ENCODE measurements around the gene AK8.

The AK8 gene

GRCh38 chr9:132708769-132709430 lies 169.2 kb downstream of the AK8 start:
- Histone ChIP-seq H3K4me2 (ENCODE audit: low read length) (no peak overlapping the region), H3K79me2 (ENCODE audit: insufficient read depth, low read length) (no peaks in the 10 kb centered on the region), H3K9me3 (ENCODE audit: low read length) (no peaks in the 10 kb centered on the region), H3F3A (ENCODE audit: insufficient read depth, low read length) (no peaks in the 10 kb centered on the region), H3K27ac (ENCODE audit: low read depth, low read length, poor library complexity, severe bottlenecking) (no peak overlapping the region), H3K4me1 (ENCODE audit: insufficient read depth, low read length, severe bottlenecking) (no peaks in the 10 kb centered on the region), H3K9ac (ENCODE audit: low read length) (no peak overlapping the region), H2AFZ (ENCODE audit: low read length) (no peak overlapping the region), H3K9me2 (ENCODE audit: low read depth, low read length) (no peaks in the 10 kb centered on the region), H4K20me1 (ENCODE audit: insufficient read depth, low read length) (no peaks in the 10 kb centered on the region), H3K27me3 (ENCODE audit: insufficient read depth, low read length) (no peaks in the 10 kb centered on the region), H3K36me3 (ENCODE audit: insufficient read depth, low read length) (no peaks in the 10 kb centered on the region), H3K4me3 (ENCODE audit: low read depth, low read length, poor library complexity, severe bottlenecking) (no peak overlapping the region)
- TF ChIP-seq EZH2 (IDR thresholded peaks at IDR 0.05; ENCODE audit: borderline replicate concordance, low read length) = no peak
- no peak for TF ChIP-seq CTCF (IDR thresholded peaks at IDR 0.05; ENCODE audit: low read length)

- no peaks in the 10 kb centered on the region for H3K4me1 ChIP-seq (ENCODE audit: insufficient read depth, low read length, severe bottlenecking)
- H4K20me1 ChIP-seq (ENCODE audit: insufficient read depth, low read length) = no peaks in the 10 kb centered on the region
- H3K4me3 ChIP-seq (ENCODE audit: low read depth, low read length, poor library complexity, severe bottlenecking) = no peak overlapping the region
- H3K79me2 ChIP-seq (ENCODE audit: insufficient read depth, low read length) = no peaks in the 10 kb centered on the region
- no peak overlapping the region for H3K27ac ChIP-seq (ENCODE audit: low read depth, low read length, poor library complexity, severe bottlenecking)
- no peaks in the 10 kb centered on the region for H3K36me3 ChIP-seq (ENCODE audit: insufficient read depth, low read length)
- no peaks in the 10 kb centered on the region for H3K9me2 ChIP-seq (ENCODE audit: low read depth, low read length)
- H3K27me3 ChIP-seq (ENCODE audit: insufficient read depth, low read length) = no peaks in the 10 kb centered on the region
- H3K9ac ChIP-seq (ENCODE audit: low read length) = no peak overlapping the region
- no peaks in the 10 kb centered on the region for H3K9me3 ChIP-seq (ENCODE audit: low read length)
- TF ChIP-seq CTCF (IDR thresholded peaks at IDR 0.05; ENCODE audit: low read length) = no peak
- no peak for TF ChIP-seq EZH2 (IDR thresholded peaks at IDR 0.05; ENCODE audit: borderline replicate concordance, low read length)
- H3K4me2 ChIP-seq (ENCODE audit: low read length) = no peak overlapping the region
- H3F3A ChIP-seq (ENCODE audit: insufficient read depth, low read length) = no peaks in the 10 kb centered on the region
- H2AFZ ChIP-seq (ENCODE audit: low read length) = no peak overlapping the region
Measured at GRCh38 chr9:132708239-132708638, 169.8 kb downstream of the AK8 start.

GRCh38 chr9:132703336-132703735 lies 174.7 kb downstream of the AK8 start:
- no peak for TF ChIP-seq CTCF (IDR thresholded peaks at IDR 0.05; ENCODE audit: low read length)
- no peak for TF ChIP-seq EZH2 (IDR thresholded peaks at IDR 0.05; ENCODE audit: borderline replicate concordance, low read length)

More at GRCh38 chr9:132703336-132703735, 174.7 kb downstream of the AK8 start:
- Histone ChIP-seq H3K27ac (ENCODE audit: low read depth, low read length, poor library complexity, severe bottlenecking) (no peak overlapping the region), H3K9me2 (ENCODE audit: low read depth, low read length) (no peaks in the 10 kb centered on the region), H3K36me3 (ENCODE audit: insufficient read depth, low read length) (no peaks in the 10 kb centered on the region), H3K4me3 (ENCODE audit: low read depth, low read length, poor library complexity, severe bottlenecking) (no peak overlapping the region), H3F3A (ENCODE audit: insufficient read depth, low read length) (no peaks in the 10 kb centered on the region), H3K9me3 (ENCODE audit: low read length) (peaks cover 2% of the 10 kb centered on the region; the same call in 1 of the 2 replicates), H3K79me2 (ENCODE audit: insufficient read depth, low read length) (no peaks in the 10 kb centered on the region), H4K20me1 (ENCODE audit: insufficient read depth, low read length) (no peaks in the 10 kb centered on the region), H2AFZ (ENCODE audit: low read length) (no peak overlapping the region), H3K9ac (ENCODE audit: low read length) (no peak overlapping the region), H3K4me1 (ENCODE audit: insufficient read depth, low read length, severe bottlenecking) (no peaks in the 10 kb centered on the region), H3K27me3 (ENCODE audit: insufficient read depth, low read length) (no peaks in the 10 kb centered on the region), H3K4me2 (ENCODE audit: low read length) (no peak overlapping the region)

Data from OCI-LY1 (cell line).